Brain microvascular endothelial cell (primary cell): ENCODE measurements around the gene SPATS2L.
"Not testable (repeated sequence)": the region's sequence is repeated elsewhere in the genome, so short reads cannot be mapped to it uniquely, and the experiment has no call there.

Experiments used
- DNase-seq: peaks from one replicate; pipeline ENCODE4 v3.0.0-alpha.2; 2020
- H3K27ac ChIP-seq: fragments of 250-450 bp; sonication (Bioruptor Pico); 2 replicates; pipeline ENCODE4 v1.5.1; 2020; ENCODE audit warnings: mild to moderate bottlenecking, moderate library complexity
- H3K27me3 ChIP-seq: fragments of 250-450 bp; sonication (Bioruptor Pico); replicated peaks from 2 replicates; pipeline ENCODE4 v1.5.1; 2020; ENCODE audit warnings: mild to moderate bottlenecking
- H3K36me3 ChIP-seq: fragments of 250-450 bp; sonication (Bioruptor Pico); replicated peaks from 2 replicates; pipeline ENCODE4 v1.5.1; 2020; ENCODE audit warnings: mild to moderate bottlenecking
- H3K4me3 ChIP-seq: 2 replicates; pipeline ENCODE4 v1.5.1; 2011; ENCODE audit warnings: low read depth, mild to moderate bottlenecking, control low read depth, low read length, moderate library complexity
- in situ Hi-C: cut with HindIII; loops from 2 replicates; pipeline ENCODE4 v1.10.0; 2017; ENCODE audit warnings: low sequenced_read_pairs, low pct_ligation_motif_present
- TF ChIP-seq, protein P1 (sequence below): IDR thresholded peaks from 2 replicates; pipeline ENCODE4 v1.5.1; 2011; ENCODE audit warnings: low read depth, mild to moderate bottlenecking, moderate library complexity, low read length, control low read depth, inconsistent platforms; ENCODE audit errors: missing control alignments

Gene SPATS2L

DNA sequence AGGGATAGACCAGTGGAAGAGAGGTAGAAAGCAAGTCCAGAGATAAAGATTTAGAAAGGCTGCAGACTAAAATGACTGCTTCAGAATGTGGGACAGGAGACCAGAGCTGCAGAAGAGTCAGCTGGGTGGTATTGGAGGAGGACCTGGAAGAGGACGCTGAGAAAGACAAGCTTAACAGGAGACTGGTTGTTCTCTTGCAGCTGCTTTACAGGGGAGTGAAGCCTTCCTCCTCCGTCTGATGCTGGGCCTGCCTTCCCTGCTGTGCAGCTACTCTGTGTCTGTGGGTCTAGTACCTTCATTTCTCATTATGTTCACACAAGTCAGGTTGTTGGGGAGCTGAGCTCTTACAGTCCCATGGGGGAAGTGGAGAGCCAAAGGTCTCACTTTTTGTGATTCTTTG, 35.7 kb downstream of the SPATS2L start:
- TF ChIP-seq, protein P1, sequence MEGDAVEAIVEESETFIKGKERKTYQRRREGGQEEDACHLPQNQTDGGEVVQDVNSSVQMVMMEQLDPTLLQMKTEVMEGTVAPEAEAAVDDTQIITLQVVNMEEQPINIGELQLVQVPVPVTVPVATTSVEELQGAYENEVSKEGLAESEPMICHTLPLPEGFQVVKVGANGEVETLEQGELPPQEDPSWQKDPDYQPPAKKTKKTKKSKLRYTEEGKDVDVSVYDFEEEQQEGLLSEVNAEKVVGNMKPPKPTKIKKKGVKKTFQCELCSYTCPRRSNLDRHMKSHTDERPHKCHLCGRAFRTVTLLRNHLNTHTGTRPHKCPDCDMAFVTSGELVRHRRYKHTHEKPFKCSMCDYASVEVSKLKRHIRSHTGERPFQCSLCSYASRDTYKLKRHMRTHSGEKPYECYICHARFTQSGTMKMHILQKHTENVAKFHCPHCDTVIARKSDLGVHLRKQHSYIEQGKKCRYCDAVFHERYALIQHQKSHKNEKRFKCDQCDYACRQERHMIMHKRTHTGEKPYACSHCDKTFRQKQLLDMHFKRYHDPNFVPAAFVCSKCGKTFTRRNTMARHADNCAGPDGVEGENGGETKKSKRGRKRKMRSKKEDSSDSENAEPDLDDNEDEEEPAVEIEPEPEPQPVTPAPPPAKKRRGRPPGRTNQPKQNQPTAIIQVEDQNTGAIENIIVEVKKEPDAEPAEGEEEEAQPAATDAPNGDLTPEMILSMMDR: no peak
- H3K27me3 ChIP-seq: no peaks in the 10 kb centered on the region
- no peak for DNase-seq

DNA sequence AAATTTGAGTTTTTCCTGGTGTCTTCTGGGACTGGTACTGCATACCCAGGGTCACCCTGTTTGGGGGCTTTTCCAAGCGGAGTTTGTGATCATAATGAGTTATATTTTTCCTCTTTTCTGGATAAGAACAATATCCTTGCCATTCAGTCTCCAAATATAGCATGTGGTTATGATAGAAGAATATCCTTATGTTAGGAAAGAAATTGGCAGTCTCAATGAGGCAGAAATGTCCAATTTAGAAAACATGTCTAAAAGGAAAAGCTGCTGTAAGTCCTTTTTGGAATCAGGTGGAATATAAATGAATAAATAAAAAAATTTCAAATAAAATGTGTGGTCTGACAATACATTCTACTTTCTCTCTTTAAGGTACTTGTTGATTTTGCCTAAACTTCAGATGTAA, 36.2 kb downstream of the SPATS2L start:
- Histone ChIP-seq H3K36me3 (no peaks in the 10 kb centered on the region), H3K4me3 (no peak overlapping the region), H3K27ac (no peak overlapping the region), H3K27me3 (no peaks in the 10 kb centered on the region)
- TF ChIP-seq, protein P1: no peak
- DNase-seq: no peak
- in situ Hi-C loops: no loop called here

More for the DNA sequence above, 35.7 kb downstream of the SPATS2L start:
- Histone ChIP-seq H3K36me3 (no peaks in the 10 kb centered on the region), H3K4me3 (no peak overlapping the region), H3K27ac (no peak overlapping the region)
- in situ Hi-C loops: no loop called here

DNA sequence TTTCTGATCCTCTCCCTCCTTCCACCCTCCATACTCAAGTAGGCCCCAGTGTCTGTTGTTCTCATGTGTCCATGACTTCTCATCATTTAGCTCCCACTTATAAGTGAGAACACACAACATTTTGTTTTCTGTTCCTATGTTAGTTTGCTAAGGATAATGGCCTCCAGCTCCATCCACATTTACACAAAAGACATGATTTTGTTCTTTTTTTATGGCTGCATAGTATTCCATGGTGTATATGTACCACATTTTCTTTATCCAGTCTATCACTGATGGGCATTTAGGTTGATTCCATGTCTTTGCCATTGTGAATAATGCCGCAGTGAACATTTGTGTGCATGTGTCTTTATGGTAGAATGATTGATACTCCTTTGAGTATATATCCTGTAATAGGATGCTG, 37.7 kb downstream of the SPATS2L start:
- H3K4me3 ChIP-seq, DNase-seq, H3K27me3 ChIP-seq, H3K36me3 ChIP-seq, H3K27ac ChIP-seq, in situ Hi-C loops: not testable (repeated sequence)

DNA sequence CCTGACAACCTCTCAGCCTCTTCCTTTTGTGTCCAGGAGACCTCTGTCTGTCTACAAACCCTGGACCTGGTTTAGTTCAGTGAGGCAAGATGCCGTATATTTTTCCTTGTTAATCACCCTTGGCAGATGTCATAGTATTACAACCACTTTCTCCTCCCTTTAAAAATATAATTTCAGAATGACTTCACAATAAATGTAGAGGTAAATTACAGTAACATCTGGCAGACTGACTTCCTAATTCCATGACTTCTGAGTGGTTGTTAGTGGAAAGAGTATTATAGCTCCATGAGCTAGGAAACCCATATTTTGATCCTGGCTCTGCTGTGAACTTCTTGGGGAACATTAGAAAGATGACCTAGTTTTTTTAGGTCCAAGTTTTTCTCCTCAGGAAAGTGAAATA, 39.5 kb downstream of the SPATS2L start:
- peaks cover 5% of the 10 kb centered on the region for H3K36me3 ChIP-seq
- DNase-seq: no peak
- H3K27me3 ChIP-seq: no peaks in the 10 kb centered on the region
- TF ChIP-seq, protein P1: no peak
- no peak overlapping the region for H3K4me3 ChIP-seq
- no peak overlapping the region for H3K27ac ChIP-seq
- in situ Hi-C loops: no loop called here

DNA sequence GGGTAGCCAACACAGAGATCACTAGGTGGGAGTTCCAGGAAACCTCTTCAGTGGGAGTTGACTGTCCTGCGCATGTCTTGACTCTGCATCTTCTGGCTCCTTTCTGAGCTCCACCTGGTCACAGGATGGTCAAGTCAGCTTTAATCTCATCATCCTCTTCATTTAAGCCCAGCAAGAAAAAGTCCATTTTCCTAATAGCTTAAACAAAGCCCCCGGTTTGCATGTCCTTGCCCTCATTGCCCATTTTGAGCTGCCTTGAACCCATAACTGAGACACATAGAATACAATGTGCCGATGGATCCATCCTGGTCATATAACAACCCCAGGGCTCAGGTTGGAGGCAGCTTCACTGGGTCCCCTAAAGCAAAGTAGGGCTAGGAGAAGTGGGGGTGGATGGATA, 40.8 kb downstream of the SPATS2L start:
- Histone ChIP-seq H3K4me3 (no peak overlapping the region), H3K27ac (no peak overlapping the region), H3K27me3 (no peaks in the 10 kb centered on the region), H3K36me3 (peaks cover 5% of the 10 kb centered on the region)
- no peak for DNase-seq
- in situ Hi-C loops: no loop called here
- TF ChIP-seq, protein P1: no peak

DNA sequence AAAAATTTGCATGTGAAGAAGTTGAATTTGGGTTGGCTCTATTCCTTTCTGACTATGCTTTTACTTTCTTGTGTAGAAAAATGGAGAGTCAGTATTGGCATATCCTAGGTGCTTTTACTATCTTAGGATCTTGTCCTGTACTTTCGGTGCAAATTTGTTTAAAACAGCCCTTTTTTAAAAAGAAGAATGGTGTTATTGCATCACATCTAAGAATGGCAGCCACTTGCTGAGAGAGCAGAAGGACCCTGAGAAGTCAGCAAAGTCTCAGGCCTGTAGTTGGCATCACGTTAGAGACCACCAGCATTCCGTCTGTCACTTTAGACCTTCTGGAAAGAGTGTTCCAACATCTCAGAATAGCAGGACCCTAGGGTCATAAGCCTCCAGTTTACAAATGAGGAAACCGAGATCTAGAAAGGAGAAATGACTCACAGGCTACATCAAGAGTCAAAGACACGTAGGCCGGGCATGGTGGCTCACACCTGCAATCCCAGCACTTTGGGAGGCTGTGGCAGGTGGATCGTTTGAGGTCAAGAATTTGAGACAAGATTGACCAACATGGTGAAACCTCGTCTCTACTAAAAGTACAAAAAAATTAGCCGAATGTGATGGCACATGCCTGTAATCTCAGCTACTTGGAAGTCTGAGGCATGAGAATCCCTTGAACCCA, 42.5 kb downstream of the SPATS2L start:
- no peaks in the 10 kb centered on the region for H3K27me3 ChIP-seq

More for the DNA sequence above, 42.5 kb downstream of the SPATS2L start:
- Histone ChIP-seq H3K4me3 (no peak overlapping the region), H3K36me3 (peaks cover 5% of the 10 kb centered on the region), H3K27ac (no peak overlapping the region)
- DNase-seq: no peak
- TF ChIP-seq, protein P1: no peak
- in situ Hi-C loops: no loop called here
